Fibroblast of lung (primary cell): ENCODE measurements around the gene RAB36. TPM values are rescaled to one million over a fixed set of nuclear protein-coding genes. Genes with fewer than 3 reads are reported as not detected.

ENCODE experiments used
- DNase-seq, 2 donors: peaks; one replicate each; pipeline versions ENCODE4 v3.0.0 to v3.0.0-alpha.2; 2010; ENCODE audit warnings: low read depth in 2 of 2
- H2AFZ ChIP-seq: 2 replicates; pipeline ENCODE4 v1.5.1; 2012; ENCODE audit warnings: low read length, control low read depth, inconsistent platforms
- H3K27ac ChIP-seq: 2 replicates; pipeline ENCODE4 v1.5.1; 2011; ENCODE audit warnings: low read length, control low read depth; ENCODE audit not compliant: insufficient read depth
- H3K27me3 ChIP-seq: 2 replicates; pipeline ENCODE4 v1.5.1; 2011; ENCODE audit warnings: mild to moderate bottlenecking, low read length; ENCODE audit not compliant: control insufficient read depth, insufficient read depth
- H3K36me3 ChIP-seq: 2 replicates; pipeline ENCODE4 v1.5.1; 2011; ENCODE audit warnings: low read length; ENCODE audit not compliant: control insufficient read depth, insufficient read depth
- H3K4me1 ChIP-seq: 2 replicates; pipeline ENCODE4 v1.5.1; 2011; ENCODE audit warnings: low read length; ENCODE audit not compliant: control insufficient read depth, insufficient read depth; ENCODE audit errors: extremely low read depth
- H3K4me2 ChIP-seq: 2 replicates; pipeline ENCODE4 v1.5.1; 2011; ENCODE audit warnings: low read length, control low read depth; ENCODE audit not compliant: insufficient read depth; ENCODE audit errors: extremely low read depth
- H3K4me3 ChIP-seq, 4 experiments: fragments of 200-600 bp in 1 of 4; sonication (generic) in 1 of 4; replicated peaks in 1 of 4; 2 replicates each; pipeline ENCODE4 v1.5.1; 2011 to 2016; ENCODE audit warnings: low read length in 4 of 4, low read depth in 3 of 4, mild to moderate bottlenecking in 3 of 4, control low read depth in 2 of 4, inconsistent platforms in 1 of 4, mixed read lengths in 1 of 4; ENCODE audit not compliant: insufficient read depth in 1 of 4; ENCODE audit errors: control extremely low read depth in 1 of 4
- H3K79me2 ChIP-seq: 2 replicates; pipeline ENCODE4 v1.5.1; 2012; ENCODE audit warnings: mild to moderate bottlenecking, low read length, inconsistent platforms; ENCODE audit not compliant: control insufficient read depth, insufficient read depth
- H3K9ac ChIP-seq: 2 replicates; pipeline ENCODE4 v1.5.1; 2011; ENCODE audit warnings: mild to moderate bottlenecking, low read length, control low read depth; ENCODE audit not compliant: insufficient read depth
- H3K9me3 ChIP-seq: 2 replicates; pipeline ENCODE4 v1.5.1; 2012; ENCODE audit warnings: low read depth, low read length; ENCODE audit not compliant: control insufficient read depth, insufficient read depth
- H4K20me1 ChIP-seq: 2 replicates; pipeline ENCODE4 v1.5.1; 2011; ENCODE audit warnings: low read length; ENCODE audit not compliant: control insufficient read depth, insufficient read depth; ENCODE audit errors: extremely low read depth
- CTCF ChIP-seq, 2 donors: IDR thresholded peaks in 1 of 2; conservative IDR thresholded peaks in 1 of 2; 1 replicate in 1 of 2; 2 replicates in 1 of 2; pipeline ENCODE4 v1.5.1; 2011 to 2012; ENCODE audit warnings: low read length in 2 of 2, control low read depth in 1 of 2, inconsistent platforms in 1 of 2, low read depth in 1 of 2, mild to moderate bottlenecking in 1 of 2
- EZH2 ChIP-seq: IDR thresholded peaks from 2 replicates; pipeline ENCODE4 v1.5.1; 2012; ENCODE audit warnings: low read length, control low read depth, mild to moderate bottlenecking; ENCODE audit errors: missing control alignments
- polyA plus RNA-seq, 2 donors: library from polyadenylated mRNA; depleted of rRNA in 1 of 2; stranded (reverse) in 1 of 2; unstranded in 1 of 2; fragments of >200 nt; gene quantifications; 2 replicates each; pipeline ENCODE4 v1.2.1, GENCODE V29; 2011 to 2012; ENCODE audit warnings: missing spikeins in 1 of 2
- total RNA-seq: library from RNA; depleted of rRNA; stranded (reverse); fragments of >200 nt; gene quantifications from 2 replicates; pipeline ENCODE4 v1.2.1, GENCODE V29; 2014

The RAB36 gene
- total and polyA plus RNA-seq, 2 donors (not counting 1 experiment from before 2014, with no cell fraction given): 2.5 to 3.7 TPM

- Histone ChIP-seq H3K9ac (no peak overlapping the region), H3K36me3 (no peaks in the 10 kb centered on the region), H3K9me3 (no peaks in the 10 kb centered on the region), H4K20me1 (no peaks in the 10 kb centered on the region), H3K4me2 (no peak overlapping the region), H3K4me3 (no peak overlapping the region), H3K27me3 (no peaks in the 10 kb centered on the region), H2AFZ (no peak overlapping the region), H3K4me1 (no peaks in the 10 kb centered on the region), H3K27ac (no peak overlapping the region), H3K79me2 (peaks cover 3% of the 10 kb centered on the region)
- TF ChIP-seq EZH2: no peak
- no peak for TF ChIP-seq CTCF (conservative IDR thresholded peaks at IDR 0.05 in 1 of 2, IDR thresholded peaks at IDR 0.05 in 1 of 2; ENCODE audit: low read depth in 1 of 2, low read length in 2 of 2)
- no peak for DNase-seq
Measured at GRCh38 chr22:23203452-23204124, 58.3 kb downstream of the RAB36 start.

- H3K4me3 ChIP-seq: no peak overlapping the region
- H3K36me3 ChIP-seq: no peaks in the 10 kb centered on the region
- peaks cover 2% of the 10 kb centered on the region for H3K79me2 ChIP-seq
- no peak overlapping the region for H3K27ac ChIP-seq
- TF ChIP-seq EZH2 (no peak), CTCF (conservative IDR thresholded peaks at IDR 0.05 in 1 of 2, IDR thresholded peaks at IDR 0.05 in 1 of 2; ENCODE audit: low read depth in 1 of 2, low read length in 2 of 2) (no peak)
- no peaks in the 10 kb centered on the region for H3K27me3 ChIP-seq
- H2AFZ ChIP-seq: no peak overlapping the region
- no peaks in the 10 kb centered on the region for H3K4me1 ChIP-seq
- no peak overlapping the region for H3K4me2 ChIP-seq
- no peak for DNase-seq
- no peaks in the 10 kb centered on the region for H4K20me1 ChIP-seq
- H3K9ac ChIP-seq: no peak overlapping the region
- no peaks in the 10 kb centered on the region for H3K9me3 ChIP-seq
Measured at GRCh38 chr22:23204125-23204488, 58.8 kb downstream of the RAB36 start.

- peak in 1 of 2 donors; percentile 38 for DNase-seq
Measured at GRCh38 chr22:23204541-23205157, 59.4 kb downstream of the RAB36 start.

More at GRCh38 chr22:23204541-23205157, 59.4 kb downstream of the RAB36 start:
- Histone ChIP-seq H3K9me3 (no peaks in the 10 kb centered on the region), H4K20me1 (no peaks in the 10 kb centered on the region), H3K4me1 (no peaks in the 10 kb centered on the region), H3K36me3 (no peaks in the 10 kb centered on the region), H3K4me3 (no peak overlapping the region), H3K27me3 (no peaks in the 10 kb centered on the region), H3K79me2 (peaks cover 2% of the 10 kb centered on the region), H3K27ac (no peak overlapping the region), H3K4me2 (no peak overlapping the region), H2AFZ (no peak overlapping the region), H3K9ac (no peak overlapping the region)
- TF ChIP-seq CTCF (conservative IDR thresholded peaks at IDR 0.05 in 1 of 2, IDR thresholded peaks at IDR 0.05 in 1 of 2; ENCODE audit: low read depth in 1 of 2, low read length in 2 of 2) (no peak), EZH2 (no peak)
